Stimulated activated naive CD4-positive, alpha-beta T cell (primary cell): Measurements from ENCODE around the gene CYP46A1.

Experiments
- DNase-seq, 6 experiments: peaks; one replicate each; lab custom pipeline; 2025; lab: John Stamatoyannopoulos, UW

The CYP46A1 gene

GRCh38 chr14:99673305-99674063 lies 10.6 kb upstream of the CYP46A1 start:
- DNase-seq, result no peak

DNA sequence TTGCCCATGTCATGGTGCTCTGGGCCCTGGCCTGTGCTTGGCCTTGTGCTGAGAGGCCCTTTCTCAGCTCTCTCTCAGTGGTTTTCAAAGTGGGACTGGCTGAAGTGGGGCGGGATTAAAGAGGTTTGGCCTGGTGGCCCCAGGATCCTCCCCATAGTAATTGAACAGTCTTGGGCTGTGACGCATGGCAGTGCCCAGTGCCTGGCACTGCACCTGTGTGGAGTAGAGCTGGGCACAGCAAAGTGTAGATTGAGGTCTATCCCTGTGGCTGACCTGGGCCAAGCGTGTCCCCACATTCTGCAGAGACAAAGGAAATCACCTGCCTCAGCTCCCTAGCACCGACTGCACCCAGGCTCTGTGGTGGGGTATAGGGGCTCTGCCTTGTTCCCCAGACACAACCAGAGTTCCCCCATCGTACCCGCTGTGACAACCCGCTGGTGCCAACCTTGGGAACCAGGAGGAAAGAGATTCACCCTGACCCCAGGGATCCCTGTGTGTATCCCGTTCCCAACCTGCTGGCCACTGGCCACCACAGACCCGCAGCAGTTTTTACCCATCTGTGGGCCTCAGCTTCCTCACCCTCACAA lies 9.9 kb upstream of the CYP46A1 start:
- DNase-seq, result no peak

DNA sequence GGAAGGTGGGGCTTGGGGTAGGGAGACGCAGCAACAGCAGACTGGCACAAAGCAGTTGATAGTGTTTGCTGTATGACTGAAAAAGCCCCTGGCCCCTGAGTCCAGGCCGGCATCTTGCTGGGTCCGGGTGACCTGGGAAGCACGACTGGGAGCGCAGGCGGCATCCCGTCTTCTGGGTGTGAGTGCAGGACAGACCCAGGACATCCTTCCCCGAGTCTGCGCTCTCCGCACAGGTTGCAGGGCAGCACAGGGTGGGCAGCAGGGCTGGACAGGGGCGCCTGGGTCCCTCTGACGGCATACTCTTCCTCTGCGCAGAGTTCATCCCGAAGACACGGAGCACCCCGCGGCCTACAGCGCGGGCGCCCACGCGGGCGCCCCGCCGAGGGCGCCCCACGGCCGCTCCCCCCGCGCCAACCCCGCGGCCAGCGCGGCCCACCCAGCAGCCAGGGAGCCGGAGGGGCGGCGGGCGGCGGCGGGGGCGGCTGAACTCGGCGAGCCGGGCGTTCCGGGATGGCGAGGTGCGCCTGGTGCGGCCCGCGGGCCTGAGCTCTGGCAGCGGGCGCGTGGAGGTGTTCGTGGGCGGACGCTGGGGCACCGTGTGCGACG lies 9.2 kb upstream of the CYP46A1 start:
- DNase-seq, result no peak

DNA sequence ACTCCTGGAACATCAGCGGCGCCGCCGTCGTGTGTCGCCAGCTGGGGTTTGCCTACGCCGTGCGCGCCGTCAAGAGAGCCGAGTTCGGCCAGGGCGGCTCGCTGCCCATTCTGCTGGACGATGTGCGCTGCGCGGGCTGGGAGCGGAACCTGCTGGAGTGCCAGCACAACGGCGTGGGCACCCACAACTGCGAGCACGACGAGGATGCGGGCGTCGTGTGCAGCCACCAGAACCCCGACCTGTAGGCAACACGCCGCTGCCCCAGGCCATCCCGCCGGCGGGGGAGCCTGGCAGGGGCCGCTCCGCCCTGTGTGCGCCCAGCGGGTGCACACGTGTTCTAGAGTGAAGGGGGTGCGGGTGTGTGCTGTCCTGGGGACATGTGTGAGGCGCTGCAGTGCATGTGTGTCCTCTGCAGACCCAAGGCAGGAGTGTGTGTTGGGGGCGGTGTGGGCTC lies 8.7 kb upstream of the CYP46A1 start:
- no peak for DNase-seq

DNA sequence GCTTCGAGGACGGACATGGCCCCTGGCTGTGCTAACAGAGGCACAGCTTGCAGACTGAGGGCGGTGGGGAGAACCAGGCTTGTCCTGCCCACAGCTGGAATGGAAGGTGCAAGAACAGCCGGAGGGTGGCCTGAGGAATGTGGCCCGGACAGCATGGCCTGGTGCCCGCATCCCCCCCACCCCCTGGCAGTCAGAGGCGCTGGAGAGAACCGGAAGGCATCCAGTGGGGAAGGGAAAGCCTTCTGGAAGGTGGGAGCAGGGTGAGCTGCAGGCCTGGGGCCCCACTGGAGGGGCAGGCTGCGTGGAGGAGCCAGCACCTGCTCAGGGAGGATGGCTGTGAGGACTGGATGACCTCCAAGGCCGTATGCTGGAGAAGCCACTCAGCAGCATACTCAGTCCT lies 8.1 kb upstream of the CYP46A1 start:
- no peak for DNase-seq

GRCh38 chr14:99676657-99677056 lies 7.4 kb upstream of the CYP46A1 start:
- DNase-seq, result no peak

GRCh38 chr14:99677231-99678140 lies 6.6 kb upstream of the CYP46A1 start:
- no peak for DNase-seq

DNA sequence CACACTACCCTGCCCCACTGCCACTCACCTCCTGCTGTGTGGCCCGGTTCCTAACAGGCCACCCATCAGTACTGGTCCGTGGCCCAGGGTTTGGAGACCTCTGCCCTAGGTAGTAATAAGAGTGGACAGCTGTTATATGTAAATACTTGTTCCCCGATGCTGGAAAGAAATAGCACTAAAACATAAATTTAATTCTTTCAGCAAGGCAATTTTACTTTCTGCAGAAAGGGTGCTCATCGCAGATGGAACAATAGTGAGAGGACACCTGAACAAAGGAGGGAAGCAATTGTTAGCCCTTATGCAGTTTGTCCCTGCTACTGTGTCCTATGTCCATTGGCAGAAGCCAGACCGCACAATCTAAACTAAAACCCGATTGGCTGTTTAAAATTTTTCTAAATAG lies 5.9 kb upstream of the CYP46A1 start:
- no peak for DNase-seq

- no peak for DNase-seq
Measured at GRCh38 chr14:99679111-99679510, 5.0 kb upstream of the CYP46A1 start.

DNA sequence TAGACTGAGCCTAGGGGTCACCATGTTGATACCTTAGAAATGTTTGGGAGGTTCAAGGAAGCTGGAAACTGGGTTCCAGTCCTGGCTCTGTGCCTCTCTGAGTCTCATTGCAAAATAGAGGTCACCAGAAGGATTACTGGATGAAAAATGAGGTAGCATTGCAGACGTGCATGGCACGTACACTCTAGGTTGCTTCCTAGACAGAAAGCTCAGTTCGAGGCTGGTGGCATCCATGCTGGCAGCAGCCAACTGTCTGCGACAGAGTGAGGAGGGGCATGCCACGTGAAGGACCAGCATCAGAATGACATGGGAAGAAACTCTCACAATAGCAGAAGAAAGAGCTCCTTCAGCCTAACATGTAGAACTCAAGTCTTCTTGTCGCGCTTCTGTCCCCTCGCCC lies 4.6 kb upstream of the CYP46A1 start:
- DNase-seq, result no peak

DNA sequence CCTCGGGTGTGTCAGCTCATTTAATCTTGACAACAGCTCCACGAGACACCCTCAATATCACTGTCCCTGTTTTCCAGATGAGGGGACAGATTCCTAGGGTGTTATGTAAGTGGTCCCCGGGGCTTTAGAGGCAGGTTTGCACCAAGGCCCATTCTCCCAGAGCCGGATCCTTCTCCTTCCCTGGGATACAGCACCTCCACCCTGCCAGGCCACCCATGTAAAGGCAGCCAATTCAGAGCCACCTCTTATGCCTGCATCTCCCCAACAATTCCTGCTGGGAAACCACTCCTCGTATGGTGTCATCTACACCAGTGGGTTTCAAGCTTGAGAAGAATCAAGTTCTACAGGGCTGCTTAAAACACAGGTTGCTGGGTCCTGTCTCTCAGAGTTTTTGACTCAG lies 4.1 kb upstream of the CYP46A1 start:
- DNase-seq, result no peak

- DNase-seq, result no peak
Measured at GRCh38 chr14:99681101-99681831, 2.8 kb upstream of the CYP46A1 start.

DNA sequence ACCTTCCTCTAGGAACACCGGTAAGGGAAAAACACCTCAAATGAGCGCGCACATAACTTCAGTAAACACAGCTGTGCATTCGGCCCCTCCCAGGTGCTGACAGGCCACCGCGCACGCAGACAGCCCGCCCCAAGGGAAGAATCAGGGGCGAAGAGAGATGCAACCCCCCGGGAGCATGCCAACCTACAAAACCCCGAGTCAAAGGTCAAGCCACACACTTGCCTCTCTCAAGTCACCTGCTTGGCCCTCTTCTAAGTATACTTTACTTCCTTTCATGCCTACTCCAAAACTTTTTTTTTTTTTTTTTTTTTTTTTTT lies 2.3 kb upstream of the CYP46A1 start:
- no peak for DNase-seq

- DNase-seq, result peak; percentile 58 to 84 (median 72)
Measured at GRCh38 chr14:99682809-99683618, 1.1 kb upstream of the CYP46A1 start.

DNA sequence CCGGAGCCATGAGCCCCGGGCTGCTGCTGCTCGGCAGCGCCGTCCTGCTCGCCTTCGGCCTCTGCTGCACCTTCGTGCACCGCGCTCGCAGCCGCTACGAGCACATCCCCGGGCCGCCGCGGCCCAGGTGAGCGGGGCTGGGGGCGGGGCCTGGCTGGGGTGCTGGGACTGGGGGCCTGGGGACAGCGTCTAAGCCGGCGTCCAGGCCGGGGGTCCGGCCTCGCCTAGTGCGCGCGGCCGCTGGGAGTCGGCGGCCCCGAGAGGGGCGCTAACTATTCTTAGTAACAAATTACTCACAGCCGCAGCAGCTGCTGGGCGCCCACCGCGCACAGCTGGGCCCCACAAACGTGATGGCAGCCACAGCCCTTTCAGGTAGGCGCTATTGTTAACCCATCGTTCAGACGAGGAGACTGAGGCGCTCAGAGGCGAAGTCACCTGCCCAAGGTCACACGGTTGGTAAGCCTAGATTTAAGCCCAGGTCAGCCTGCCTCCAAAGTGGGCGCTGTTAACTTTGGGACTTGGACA lies 374 bp downstream of the CYP46A1 start:
- peak in 2 of 6 experiments; percentile 46 to 69 for DNase-seq

DNA sequence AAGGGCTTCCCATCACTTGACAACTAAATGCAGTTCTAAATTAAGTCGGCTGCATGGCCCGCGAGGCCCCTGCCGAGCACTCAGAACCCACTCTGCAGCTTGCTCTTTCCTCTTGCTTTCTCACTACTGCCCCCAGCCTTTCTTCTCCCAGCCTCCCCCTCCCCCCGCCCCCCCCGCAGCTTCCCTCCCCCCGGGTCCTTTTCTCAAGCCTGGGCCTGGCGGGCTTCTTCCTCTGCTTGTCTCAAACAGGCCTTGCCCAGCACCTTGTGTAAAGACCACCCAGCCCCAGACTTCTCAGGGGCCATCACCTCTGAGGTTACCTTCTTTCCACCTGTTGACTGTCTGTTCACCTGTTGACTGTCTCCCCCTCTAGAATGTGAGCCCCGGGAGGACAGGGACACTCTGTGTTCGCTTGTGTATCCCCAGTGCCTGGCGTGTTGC lies 1.1 kb downstream of the CYP46A1 start:
- no peak for DNase-seq

DNA sequence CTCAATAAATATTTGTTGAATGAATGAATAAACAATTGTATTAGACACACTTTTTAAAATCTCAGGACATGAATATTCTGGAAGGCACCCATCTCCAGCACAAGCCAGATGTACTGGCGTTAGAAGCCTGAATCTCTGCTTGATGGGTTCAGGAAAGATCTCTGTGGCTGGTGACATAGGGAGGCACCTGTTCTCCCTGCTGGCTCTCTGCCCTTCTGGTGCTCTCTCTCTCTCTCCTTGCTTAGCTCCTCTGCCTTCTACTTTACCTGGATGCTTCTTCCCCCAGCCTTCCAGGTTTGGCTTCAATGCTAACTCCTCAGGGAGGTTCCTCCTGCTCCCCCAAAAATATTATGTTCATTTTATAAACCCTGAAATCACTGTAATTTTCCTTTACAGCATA lies 1.5 kb downstream of the CYP46A1 start:
- no peak for DNase-seq

DNA sequence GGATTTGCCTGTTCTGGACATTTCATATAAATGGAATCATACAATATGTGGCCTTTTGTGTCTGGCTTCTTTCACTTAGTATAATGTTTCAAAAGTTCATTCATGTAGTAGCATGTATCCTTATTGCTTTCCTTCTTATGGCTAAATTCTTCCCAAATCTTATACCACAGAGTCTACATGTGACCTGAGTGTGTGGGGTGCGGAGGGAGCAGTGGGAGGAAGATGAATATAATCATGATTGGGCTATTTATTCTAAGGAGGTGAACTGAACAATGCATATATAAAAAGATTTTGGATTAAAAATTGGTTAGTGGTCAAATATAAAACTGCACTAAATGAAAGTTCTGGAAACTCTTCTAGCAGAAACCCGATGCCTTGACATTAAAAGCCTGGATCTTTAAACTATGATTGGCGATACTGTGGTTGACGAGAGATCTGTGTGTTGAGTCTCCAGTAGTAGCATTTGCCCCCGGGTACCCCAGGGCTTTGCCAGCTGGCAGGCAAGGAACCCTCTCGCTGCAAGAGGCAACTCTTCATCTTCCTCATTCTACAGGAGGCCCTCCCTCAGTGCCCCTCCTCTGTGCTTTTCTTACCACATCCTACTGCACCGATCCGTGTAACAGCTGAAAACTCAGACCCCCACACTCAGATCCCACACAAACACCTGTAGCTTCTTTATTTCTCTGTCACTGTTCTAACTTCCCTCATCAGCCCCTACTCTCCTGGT lies 2.6 kb downstream of the CYP46A1 start:
- DNase-seq, result no peak

DNA sequence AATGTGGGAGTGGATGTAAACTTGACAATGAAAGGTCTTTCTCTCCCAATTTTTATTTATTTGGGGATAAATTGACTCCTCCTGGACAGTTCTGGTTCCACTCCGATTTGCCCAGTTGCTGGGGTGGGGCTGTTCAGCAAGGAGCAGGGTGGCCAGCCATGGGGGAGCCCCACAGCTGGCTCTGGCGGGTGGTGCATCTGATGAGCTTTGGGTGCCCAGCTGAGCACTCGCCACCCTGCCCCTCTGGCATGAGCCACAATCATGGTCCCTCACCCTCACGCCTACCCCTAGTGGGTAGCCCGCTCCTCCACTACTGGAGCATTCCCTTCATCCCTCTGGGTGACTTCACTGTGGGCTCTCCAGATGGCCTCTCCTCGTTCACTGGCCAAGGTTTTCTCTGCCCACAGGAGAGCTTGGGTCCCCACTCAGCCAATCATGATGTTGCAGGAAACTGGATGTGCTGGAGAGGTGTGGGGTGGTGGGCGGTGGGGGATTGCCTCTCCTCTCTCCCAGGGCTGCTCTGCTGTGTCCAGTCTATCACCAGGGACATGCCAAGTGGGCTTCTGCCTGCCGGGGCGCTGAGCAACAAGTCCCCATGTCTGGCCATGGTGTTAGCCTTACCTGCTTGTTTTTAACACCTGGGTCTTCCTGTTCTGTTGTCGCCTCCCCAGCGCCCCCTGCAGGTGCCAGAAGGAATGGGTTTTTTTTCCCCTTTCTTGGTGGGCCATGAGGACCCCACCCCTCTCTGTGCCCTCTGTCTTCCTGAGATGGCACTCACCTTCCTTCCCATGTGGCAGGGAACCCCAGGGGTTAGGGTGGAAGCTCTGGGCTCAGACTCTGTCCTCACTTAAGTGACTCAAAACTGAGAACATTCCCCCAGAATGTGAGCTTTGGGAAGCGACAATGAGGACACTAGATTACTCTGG lies 3.4 kb downstream of the CYP46A1 start:
- DNase-seq, result peak; percentile 11 to 50 (median 26)
